Measurements from ENCODE around the gene KIFC3. TPM values are rescaled to one million over a fixed set of nuclear protein-coding genes. Genes with fewer than 3 reads are reported as not detected.

The KIFC3 gene
- total and polyA plus RNA-seq, 2 of the 13 experiments (the other 11 are each of a cell fraction or from before 2014, with no cell fraction given) = 42.1 to 45.3 TPM

GRCh38 chr16:57736419-57737351, 65.6 kb downstream of the KIFC3 start (continued):
- TF ChIP-seq TOE1 (CRISPR knock-in tag; IDR thresholded peaks at IDR 0.05) = no peak
- no peak for TF ChIP-seq ELK4 (CRISPR knock-in tag; IDR thresholded peaks at IDR 0.05; ENCODE audit: borderline replicate concordance)
- TF ChIP-seq JDP2 (CRISPR knock-in tag; IDR thresholded peaks at IDR 0.05; ENCODE audit: borderline replicate concordance) = no peak
- TF ChIP-seq ZNF142 (CRISPR knock-in tag; IDR thresholded peaks at IDR 0.05) = 0 out of 2 replicates have a peak, but pooled peaks have one; percentile 13
- TF ChIP-seq AGO1 (IDR thresholded peaks at IDR 0.05; ENCODE audit: low read depth, low read length, poor library complexity, severe bottlenecking) = no peak
- peak; percentile 70; the same call in 1 of the 2 replicates for TF ChIP-seq AHR (CRISPR knock-in tag; IDR thresholded peaks at IDR 0.05)
- peak; percentile 66 for TF ChIP-seq BHLHE40 (IDR thresholded peaks at IDR 0.05; ENCODE audit: low read length)
- TF ChIP-seq ZNF501 (CRISPR knock-in tag; IDR thresholded peaks at IDR 0.05) = no peak
- no peak for TF ChIP-seq NR2F6 (IDR thresholded peaks at IDR 0.05)
- no peak for TF ChIP-seq NR2F6 (CRISPR knock-in tag; IDR thresholded peaks at IDR 0.05)
- no peak for TF ChIP-seq RFX1 (IDR thresholded peaks at IDR 0.05)
- TF ChIP-seq ZSCAN29 (CRISPR knock-in tag; conservative IDR thresholded peaks at IDR 0.05) = no peak
- peak; percentile 42; the same call in 1 of the 2 replicates for TF ChIP-seq ISL2 (CRISPR knock-in tag; IDR thresholded peaks at IDR 0.05)
- 0 out of 2 replicates have a peak, but pooled peaks have one; percentile 38 for TF ChIP-seq ZBTB34 (CRISPR knock-in tag; IDR thresholded peaks at IDR 0.05)
- TF ChIP-seq ONECUT2 (CRISPR knock-in tag; IDR thresholded peaks at IDR 0.05) = 0 out of 2 replicates have a peak, but pooled peaks have one; percentile 29
- TF ChIP-seq RFXANK (CRISPR knock-in tag; IDR thresholded peaks at IDR 0.05) = no peak
- no peak for TF ChIP-seq WIZ (CRISPR knock-in tag; IDR thresholded peaks at IDR 0.05)
- TF ChIP-seq NRL (CRISPR knock-in tag; IDR thresholded peaks at IDR 0.05; ENCODE audit: borderline replicate concordance) = 0 out of 2 replicates have a peak, but pooled peaks have one; percentile 14
- TF ChIP-seq FOXA1 (IDR thresholded peaks at IDR 0.05) = no peak
- TF ChIP-seq FOXA1 (CRISPR knock-in tag; IDR thresholded peaks at IDR 0.05) = peak; percentile 80

Data from HepG2 (cell line).